Mucosa of descending colon (tissue), 3 donors: ENCODE results near the gene CCDC92B. TPM values are rescaled to one million over a fixed set of nuclear protein-coding genes. Genes with fewer than 3 reads are reported as not detected.
"Not testable (repeated sequence)": the region's sequence is repeated elsewhere in the genome, so short reads cannot be mapped to it uniquely, and the experiment has no call there.

Experiments used
- ATAC-seq: fragments of 200-7000 bp; cut with Tn5 transposase; one replicate; pipeline ENCODE4 v1.9.1; 2020; ENCODE audit warnings: mild to moderate bottlenecking, moderate library complexity
- DNase-seq, 3 donors: peaks; one replicate each; pipeline ENCODE4 v3.0.0-alpha.2; 2020
- H3K36me3 ChIP-seq: fragments of 200-600 bp; one replicate; pipeline ENCODE4 v1.8.0; 2021; ENCODE audit warnings: low read depth, mild to moderate bottlenecking
- H3K4me1 ChIP-seq: fragments of 200-600 bp; one replicate; pipeline ENCODE4 v1.8.0; 2021; ENCODE audit warnings: low read depth, mild to moderate bottlenecking
- H3K4me3 ChIP-seq: fragments of 200-600 bp; one replicate; pipeline ENCODE4 v1.8.0; 2021; ENCODE audit warnings: mild to moderate bottlenecking
- H3K9me3 ChIP-seq: fragments of 200-600 bp; one replicate; pipeline ENCODE4 v1.8.0; 2021; ENCODE audit warnings: mild to moderate bottlenecking
- intact Hi-C, 2 donors: fragments of 100-400 bp; cut with DNase I in 1 of 2; cut with micrococcal nuclease in 1 of 2; formaldehyde crosslinking; loops; one replicate each; pipeline versions ENCODE4 v1.11.0 to v1.11.1; 2022; cut with DNase I, micrococcal nuclease
- total RNA-seq, 3 donors: library from RNA; stranded (reverse); fragmentation: NEBNext Ultra II Directional in 2 of 3; extraction: Animal tissue kit (Norgen Biotek cat#: 25700) in 2 of 3; gene quantifications; one replicate each; pipeline versions ENCODE4 v1.2.1 to v1.2.4, GENCODE V29; 2021 to 2023
- TF ChIP-seq, protein P1 (sequence below): fragments of 200-600 bp; IDR thresholded peaks from one replicate; pipeline ENCODE4 v1.8.0; 2022; ENCODE audit warnings: antibody characterized with exemption, mild to moderate bottlenecking
- donor health status: DM: no; HTN: no; CAD: no; lungs with moderate emphysema.
- donor health status: DM: no; HTN: no; CAD: no.
- donor health status: DM: no; HTN: yes; CAD: no.

The CCDC92B gene
- total RNA-seq, 3 donors from 2014 or later = 1.3 to 2.2 (median 2.2) TPM

DNA sequence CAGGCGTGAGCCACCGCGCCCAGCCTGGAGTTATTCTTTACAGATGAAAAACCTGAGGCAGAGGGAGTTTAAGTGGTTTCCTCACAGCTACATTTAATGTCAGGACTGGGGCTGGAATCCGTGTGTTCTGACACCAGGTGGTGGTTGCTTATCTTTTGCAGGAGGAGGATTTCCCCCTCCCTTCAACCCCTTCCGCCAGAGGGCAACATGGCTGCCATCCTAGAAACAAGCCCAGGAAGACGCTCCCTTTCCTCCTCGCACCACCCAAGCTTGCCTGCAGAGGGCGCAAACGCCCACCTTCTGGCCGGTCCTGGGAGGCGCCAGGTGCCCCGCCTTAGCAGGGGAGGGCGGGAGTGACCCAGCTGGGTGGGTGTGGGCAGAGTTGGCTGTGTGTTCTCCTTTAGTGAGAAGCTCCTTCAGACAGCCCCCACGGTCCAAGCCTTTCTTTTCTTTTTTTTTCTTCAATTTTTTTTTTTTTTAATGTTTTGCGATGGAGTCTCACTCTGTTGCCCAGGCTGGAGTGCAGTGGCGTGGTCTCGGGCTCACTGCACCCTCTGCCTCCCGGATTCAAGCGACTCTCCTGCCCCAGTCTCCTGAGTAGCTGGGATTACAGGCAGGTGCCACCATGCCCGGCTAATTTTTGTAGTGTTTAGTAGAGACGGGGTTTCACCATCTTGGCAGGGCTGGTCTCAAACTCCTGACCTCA lies 36.9 kb upstream of the CCDC92B start:
- TF ChIP-seq, protein P1, sequence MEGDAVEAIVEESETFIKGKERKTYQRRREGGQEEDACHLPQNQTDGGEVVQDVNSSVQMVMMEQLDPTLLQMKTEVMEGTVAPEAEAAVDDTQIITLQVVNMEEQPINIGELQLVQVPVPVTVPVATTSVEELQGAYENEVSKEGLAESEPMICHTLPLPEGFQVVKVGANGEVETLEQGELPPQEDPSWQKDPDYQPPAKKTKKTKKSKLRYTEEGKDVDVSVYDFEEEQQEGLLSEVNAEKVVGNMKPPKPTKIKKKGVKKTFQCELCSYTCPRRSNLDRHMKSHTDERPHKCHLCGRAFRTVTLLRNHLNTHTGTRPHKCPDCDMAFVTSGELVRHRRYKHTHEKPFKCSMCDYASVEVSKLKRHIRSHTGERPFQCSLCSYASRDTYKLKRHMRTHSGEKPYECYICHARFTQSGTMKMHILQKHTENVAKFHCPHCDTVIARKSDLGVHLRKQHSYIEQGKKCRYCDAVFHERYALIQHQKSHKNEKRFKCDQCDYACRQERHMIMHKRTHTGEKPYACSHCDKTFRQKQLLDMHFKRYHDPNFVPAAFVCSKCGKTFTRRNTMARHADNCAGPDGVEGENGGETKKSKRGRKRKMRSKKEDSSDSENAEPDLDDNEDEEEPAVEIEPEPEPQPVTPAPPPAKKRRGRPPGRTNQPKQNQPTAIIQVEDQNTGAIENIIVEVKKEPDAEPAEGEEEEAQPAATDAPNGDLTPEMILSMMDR = peak; percentile 79
- Histone ChIP-seq H3K4me1 (no peaks in the 10 kb centered on the region), H3K4me3 (no peak overlapping the region), H3K9me3 (no peaks in the 10 kb centered on the region), H3K36me3 (no peaks in the 10 kb centered on the region)
- intact Hi-C loops = no loop called here
- ATAC-seq (peak; percentile 99), DNase-seq (peak; percentile 94 to 99 (median 97))

GRCh38 chr17:2785376-2785775 lies 35.9 kb upstream of the CCDC92B start:
- not testable (repeated sequence) for H3K4me1 ChIP-seq, ATAC-seq

GRCh38 chr17:2784864-2785263 lies 35.4 kb upstream of the CCDC92B start:
- Histone ChIP-seq H3K36me3 (no peaks in the 10 kb centered on the region), H3K4me3 (no peak overlapping the region), H3K4me1 (no peaks in the 10 kb centered on the region), H3K9me3 (no peaks in the 10 kb centered on the region)
- no peak for DNase-seq
- intact Hi-C loops = no loop called here
- TF ChIP-seq, protein P1 = no peak
- ATAC-seq = no peak

More at GRCh38 chr17:2785376-2785775, 35.9 kb upstream of the CCDC92B start:
- H3K36me3 ChIP-seq, intact Hi-C loops, DNase-seq, H3K9me3 ChIP-seq, H3K4me3 ChIP-seq: not testable (repeated sequence)

GRCh38 chr17:2783310-2784030 lies 34.0 kb upstream of the CCDC92B start:
- ATAC-seq (no peak), DNase-seq (no peak)
- intact Hi-C loops = no loop called here
- no peak overlapping the region for H3K4me3 ChIP-seq
- TF ChIP-seq, protein P1 = no peak
- no peaks in the 10 kb centered on the region for H3K36me3 ChIP-seq
- H3K9me3 ChIP-seq = no peaks in the 10 kb centered on the region
- no peaks in the 10 kb centered on the region for H3K4me1 ChIP-seq

- intact Hi-C loops = no loop called here
- no peak for DNase-seq
- Histone ChIP-seq H3K4me3 (no peak overlapping the region), H3K36me3 (no peaks in the 10 kb centered on the region), H3K9me3 (no peaks in the 10 kb centered on the region), H3K4me1 (no peaks in the 10 kb centered on the region)
- ATAC-seq = no peak
- TF ChIP-seq, protein P1 = no peak
These were observed 32.6 kb upstream of the CCDC92B start for GRCh38 chr17:2782055-2782454.

GRCh38 chr17:2781598-2781997 lies 32.1 kb upstream of the CCDC92B start:
- DNase-seq = not testable (repeated sequence)

More at GRCh38 chr17:2781598-2781997, 32.1 kb upstream of the CCDC92B start:
- H3K9me3 ChIP-seq, H3K4me1 ChIP-seq, ATAC-seq, intact Hi-C loops, H3K36me3 ChIP-seq, H3K4me3 ChIP-seq: not testable (repeated sequence)
